ENCODE results near the gene RHOBTB3.

RHOBTB3 gene

GRCh38 chr5:95733107-95733665 lies 2.0 kb downstream of the RHOBTB3 start:
- DNase-seq: no peak

GRCh38 chr5:95734187-95734586 lies 3.1 kb downstream of the RHOBTB3 start:
- no peak for DNase-seq

- no peak for DNase-seq
These were observed 3.8 kb downstream of the RHOBTB3 start for GRCh38 chr5:95734906-95735305.

GRCh38 chr5:95735406-95735805 lies 4.3 kb downstream of the RHOBTB3 start:
- DNase-seq: no peak

- no peak for DNase-seq
These were observed 6.9 kb downstream of the RHOBTB3 start for GRCh38 chr5:95738072-95738471.

- DNase-seq: no peak
These were observed 7.7 kb downstream of the RHOBTB3 start for GRCh38 chr5:95738834-95739233.

- no peak for DNase-seq
These were observed 8.7 kb downstream of the RHOBTB3 start for GRCh38 chr5:95739857-95740256.

GRCh38 chr5:95741458-95741857 lies 10.3 kb downstream of the RHOBTB3 start:
- DNase-seq: no peak

GRCh38 chr5:95743232-95743631 lies 12.1 kb downstream of the RHOBTB3 start:
- no peak for DNase-seq

- no peak for DNase-seq
These were observed 12.7 kb downstream of the RHOBTB3 start for GRCh38 chr5:95743877-95744276.

GRCh38 chr5:95746194-95746593 lies 15.1 kb downstream of the RHOBTB3 start:
- DNase-seq: no peak

GRCh38 chr5:95746722-95747679 lies 15.9 kb downstream of the RHOBTB3 start:
- DNase-seq: no peak

- no peak for DNase-seq
These were observed 17.0 kb downstream of the RHOBTB3 start for GRCh38 chr5:95748133-95748532.

GRCh38 chr5:95754545-95754944 lies 23.4 kb downstream of the RHOBTB3 start:
- DNase-seq: no peak

- DNase-seq: no peak
These were observed 27.9 kb downstream of the RHOBTB3 start for GRCh38 chr5:95759005-95759404.

- no peak for DNase-seq
These were observed 28.5 kb downstream of the RHOBTB3 start for GRCh38 chr5:95759634-95760033.

- DNase-seq: peak; percentile 51
These were observed 29.4 kb downstream of the RHOBTB3 start for GRCh38 chr5:95760273-95761191.

- no peak for DNase-seq
These were observed 30.9 kb downstream of the RHOBTB3 start for GRCh38 chr5:95761771-95762651.

- DNase-seq: no peak
These were observed 31.5 kb downstream of the RHOBTB3 start for GRCh38 chr5:95762652-95763041.

- no peak for DNase-seq
These were observed 32.8 kb downstream of the RHOBTB3 start for GRCh38 chr5:95763941-95764340.

GRCh38 chr5:95768731-95769130 lies 37.6 kb downstream of the RHOBTB3 start:
- DNase-seq: no peak
